ENCODE measurements around the gene CPT1A.

DNA sequence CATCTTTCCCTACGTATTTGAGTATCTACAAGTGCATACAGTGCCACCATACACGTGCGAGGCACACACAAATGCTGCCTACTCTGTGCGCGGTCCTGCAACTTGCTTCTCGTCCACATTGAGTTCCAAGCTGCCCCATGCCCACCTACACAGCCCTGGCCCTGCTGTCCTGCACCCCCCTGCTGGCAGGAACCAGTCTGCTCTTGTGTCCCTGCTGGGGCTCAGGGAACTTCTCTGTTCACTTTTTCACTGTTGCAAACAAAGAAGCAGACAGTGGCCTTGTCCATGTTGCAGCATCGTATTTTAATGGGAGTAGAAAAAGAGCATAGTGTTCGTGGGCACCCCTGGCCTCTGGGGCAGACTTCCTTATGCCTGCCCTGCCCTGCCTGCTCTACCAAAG lies 14.0 kb downstream of the CPT1A start:
- no peak for TF ChIP-seq POLR2A (IDR thresholded peaks at IDR 0.05)
- TF ChIP-seq, protein P1, sequence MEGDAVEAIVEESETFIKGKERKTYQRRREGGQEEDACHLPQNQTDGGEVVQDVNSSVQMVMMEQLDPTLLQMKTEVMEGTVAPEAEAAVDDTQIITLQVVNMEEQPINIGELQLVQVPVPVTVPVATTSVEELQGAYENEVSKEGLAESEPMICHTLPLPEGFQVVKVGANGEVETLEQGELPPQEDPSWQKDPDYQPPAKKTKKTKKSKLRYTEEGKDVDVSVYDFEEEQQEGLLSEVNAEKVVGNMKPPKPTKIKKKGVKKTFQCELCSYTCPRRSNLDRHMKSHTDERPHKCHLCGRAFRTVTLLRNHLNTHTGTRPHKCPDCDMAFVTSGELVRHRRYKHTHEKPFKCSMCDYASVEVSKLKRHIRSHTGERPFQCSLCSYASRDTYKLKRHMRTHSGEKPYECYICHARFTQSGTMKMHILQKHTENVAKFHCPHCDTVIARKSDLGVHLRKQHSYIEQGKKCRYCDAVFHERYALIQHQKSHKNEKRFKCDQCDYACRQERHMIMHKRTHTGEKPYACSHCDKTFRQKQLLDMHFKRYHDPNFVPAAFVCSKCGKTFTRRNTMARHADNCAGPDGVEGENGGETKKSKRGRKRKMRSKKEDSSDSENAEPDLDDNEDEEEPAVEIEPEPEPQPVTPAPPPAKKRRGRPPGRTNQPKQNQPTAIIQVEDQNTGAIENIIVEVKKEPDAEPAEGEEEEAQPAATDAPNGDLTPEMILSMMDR (IDR thresholded peaks at IDR 0.05) = no peak

Data from prostate gland (tissue), 2 donors.